Breast epithelium (tissue), 4 donors: Measurements from ENCODE around the gene FOXRED2. TPM values are rescaled to one million over a fixed set of nuclear protein-coding genes. Genes with fewer than 3 reads are reported as not detected.

Experiments used
- DNase-seq, 2 donors: peaks; one replicate each; pipeline ENCODE4 v3.0.0-alpha.2; 2019; ENCODE audit warnings: low spot score in 2 of 2
- H3K27ac ChIP-seq, 2 donors: fragments of 200-600 bp; sonication (generic) in 1 of 2; one replicate each; pipeline ENCODE4 v1.5.1; 2016 to 2019; ENCODE audit warnings: mild to moderate bottlenecking in 1 of 2
- H3K27me3 ChIP-seq, 2 donors: fragments of 200-600 bp; sonication (generic) in 1 of 2; one replicate each; pipeline versions ENCODE4 v1.5.1 to v1.6.0; 2017 to 2019; ENCODE audit warnings: control low read depth in 1 of 2, mild to moderate bottlenecking in 1 of 2
- H3K36me3 ChIP-seq: fragments of 200-600 bp; one replicate; pipeline ENCODE4 v1.5.1; 2019
- H3K4me1 ChIP-seq, 2 donors: fragments of 200-600 bp; sonication (generic); one replicate each; pipeline ENCODE4 v1.5.1; 2016 to 2019; ENCODE audit warnings: control low read depth in 1 of 2
- H3K4me3 ChIP-seq, 3 donors: fragments of 200-600 bp; sonication (generic); 1 replicate in 2 of 3; 2 replicates in 1 of 3; pipeline ENCODE4 v1.5.1; 2016 to 2019; ENCODE audit warnings: mild to moderate bottlenecking in 3 of 3, moderate library complexity in 2 of 3
- H3K9me3 ChIP-seq, 2 donors: fragments of 200-600 bp; sonication (generic) in 1 of 2; one replicate each; pipeline ENCODE4 v1.5.1; 2016 to 2019; ENCODE audit warnings: control low read depth in 1 of 2
- CTCF ChIP-seq, 3 donors: fragments of 450-650 bp; IDR thresholded peaks; one replicate each; pipeline ENCODE4 v1.5.1; 2016 to 2017; ENCODE audit warnings: antibody characterized with exemption in 3 of 3, mild to moderate bottlenecking in 3 of 3, moderate library complexity in 3 of 3
- POLR2A ChIP-seq: fragments of 450-650 bp; IDR thresholded peaks from one replicate; pipeline ENCODE4 v1.6.1; 2016; ENCODE audit warnings: antibody characterized with exemption, mild to moderate bottlenecking, moderate library complexity
- POLR2AphosphoS5 ChIP-seq, 3 donors: sonication (generic); formaldehyde crosslinking; IDR thresholded peaks; one replicate each; pipeline ENCODE4 v1.6.1; 2017; ENCODE audit warnings: antibody characterized with exemption in 3 of 3
- intact Hi-C: fragments of 100-400 bp; cut with DNase I; formaldehyde crosslinking; loops from one replicate; pipeline ENCODE4 v1.15.1; 2023; ENCODE audit warnings: low total_unique reads
- total RNA-seq, 3 donors: library from RNA; depleted of rRNA; stranded (reverse); fragments of >200 nt; gene quantifications; one replicate each; pipeline ENCODE4 v1.1.0, GENCODE V29; 2016

Gene FOXRED2
- total RNA-seq, 3 donors from 2014 or later = 4.9 to 9.9 (median 6.1) TPM

GRCh38 chr22:36460202-36460601 is 46.6 kb downstream of the FOXRED2 start:
- Histone ChIP-seq H3K4me1 (peaks cover 11 to 31% of the 10 kb centered on the region in 2 donors), H3K27ac (peak overlapping the region; percentile 9 to 98), H3K27me3 (no peaks in the 10 kb centered on the region), H3K9me3 (no peaks in the 10 kb centered on the region), H3K4me3 (no peak overlapping the region), H3K36me3 (no peaks in the 10 kb centered on the region)
- DNase-seq = no peak
- TF ChIP-seq CTCF (IDR thresholded peaks at IDR 0.05) (no peak), POLR2AphosphoS5 (IDR thresholded peaks at IDR 0.05) (no peak), POLR2A (no peak)
- intact Hi-C loops = loop anchor here (5.0 kb wide), 1 partner anchor 78 kb away; no protein-coding TSS in a partner anchor

GRCh38 chr22:36457688-36458450 is 49.0 kb downstream of the FOXRED2 start:
- H3K4me3 ChIP-seq = no peak overlapping the region
- H3K27ac ChIP-seq = peak overlapping the region; percentile 82 to 98
- H3K4me1 ChIP-seq = peaks cover 8 to 24% of the 10 kb centered on the region in 2 donors
- no peaks in the 10 kb centered on the region for H3K9me3 ChIP-seq
- DNase-seq = no peak
- TF ChIP-seq POLR2A = no peak
- TF ChIP-seq POLR2AphosphoS5 (IDR thresholded peaks at IDR 0.05) = peak in 2 of 3 donors; percentile 21 to 60
- no peak for TF ChIP-seq CTCF (IDR thresholded peaks at IDR 0.05)
- no peaks in the 10 kb centered on the region for H3K36me3 ChIP-seq
- intact Hi-C loops = no loop called here
- H3K27me3 ChIP-seq = no peaks in the 10 kb centered on the region

- no peaks in the 10 kb centered on the region for H3K27me3 ChIP-seq
- H3K27ac ChIP-seq = peak overlapping the region in 1 of 2 donors; percentile 98
- DNase-seq = no peak
- intact Hi-C loops = no loop called here
- H3K9me3 ChIP-seq = no peaks in the 10 kb centered on the region
- H3K36me3 ChIP-seq = no peaks in the 10 kb centered on the region
- H3K4me3 ChIP-seq = no peak overlapping the region
- no peak for TF ChIP-seq POLR2A
- TF ChIP-seq POLR2AphosphoS5 (IDR thresholded peaks at IDR 0.05) = no peak
- TF ChIP-seq CTCF (IDR thresholded peaks at IDR 0.05) = no peak
- H3K4me1 ChIP-seq = peaks cover 8 to 25% of the 10 kb centered on the region in 2 donors
Measured at GRCh38 chr22:36456464-36456845, 50.4 kb downstream of the FOXRED2 start.

- no peaks in the 10 kb centered on the region for H3K36me3 ChIP-seq
- TF ChIP-seq CTCF (IDR thresholded peaks at IDR 0.05) (no peak), POLR2AphosphoS5 (IDR thresholded peaks at IDR 0.05) (no peak), POLR2A (no peak)
- H3K4me1 ChIP-seq = peaks cover 8 to 20% of the 10 kb centered on the region in 2 donors
- H3K27ac ChIP-seq = peak overlapping the region; percentile 94 to 98
- peak overlapping the region; percentile 45 to 72 (median 51) for H3K4me3 ChIP-seq
- H3K27me3 ChIP-seq = no peaks in the 10 kb centered on the region
- intact Hi-C loops = no loop called here
- no peak for DNase-seq
- H3K9me3 ChIP-seq = no peaks in the 10 kb centered on the region
Measured at GRCh38 chr22:36455571-36456463, 51.0 kb downstream of the FOXRED2 start.
